ENCODE data around the gene XIRP1. TPM values are rescaled to one million over a fixed set of nuclear protein-coding genes. Genes with fewer than 3 reads are reported as not detected.

Gene XIRP1
- total RNA-seq, 1 donor = under 0.01 TPM

DNA sequence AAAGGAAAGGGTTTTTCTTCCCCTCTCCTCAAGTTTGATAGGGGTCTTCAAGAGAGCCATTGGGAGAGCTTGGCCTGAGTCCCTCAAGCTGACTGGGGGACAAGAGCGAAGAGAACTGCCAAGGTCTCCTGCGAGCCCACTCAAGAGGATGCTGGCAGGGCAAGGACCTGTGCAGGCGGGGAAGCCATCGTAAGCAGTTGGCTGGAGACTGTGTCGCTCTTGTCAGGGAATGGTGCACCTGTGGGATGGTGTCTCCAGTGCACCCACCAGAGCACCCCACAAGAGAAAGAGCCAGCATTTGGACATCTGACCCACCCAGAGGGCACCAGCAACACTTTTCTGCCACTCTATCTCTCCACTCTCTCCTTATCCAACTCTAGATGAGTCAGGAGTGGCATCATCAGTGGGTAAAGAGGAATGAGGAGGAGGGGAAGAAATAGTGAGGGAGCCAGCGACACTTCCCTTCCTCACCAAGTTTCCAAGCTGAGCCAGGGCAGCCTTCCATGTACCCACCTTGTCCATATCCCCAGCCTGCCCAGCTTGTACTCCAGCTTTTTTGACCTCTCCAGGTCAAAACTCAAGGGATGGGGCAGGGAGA lies 13.6 kb upstream of the XIRP1 start:
- no peak for DNase-seq (ENCODE audit: insufficient read length, low spot score, missing footprints)
- Histone ChIP-seq H2AFZ (ENCODE audit: low read length) (no peak overlapping the region), H3K4me1 (ENCODE audit: insufficient read depth, low read length) (no peaks in the 10 kb centered on the region), H3K4me2 (ENCODE audit: insufficient read depth, low read length) (no peak overlapping the region), H3K36me3 (ENCODE audit: insufficient read depth, low read length) (no peaks in the 10 kb centered on the region), H3K27me3 (ENCODE audit: insufficient read depth, low read length) (peaks cover 29% of the 10 kb centered on the region), H3K79me2 (ENCODE audit: insufficient read depth, low read length) (no peaks in the 10 kb centered on the region), H3K4me3 (ENCODE audit: insufficient read depth, low read length) (no peak overlapping the region), H3K9me3 (ENCODE audit: low read depth, low read length) (no peaks in the 10 kb centered on the region), H4K20me1 (ENCODE audit: insufficient read depth, low read length) (no peaks in the 10 kb centered on the region), H3K27ac (ENCODE audit: low read depth, low read length) (no peak overlapping the region)
- TF ChIP-seq, protein P1, sequence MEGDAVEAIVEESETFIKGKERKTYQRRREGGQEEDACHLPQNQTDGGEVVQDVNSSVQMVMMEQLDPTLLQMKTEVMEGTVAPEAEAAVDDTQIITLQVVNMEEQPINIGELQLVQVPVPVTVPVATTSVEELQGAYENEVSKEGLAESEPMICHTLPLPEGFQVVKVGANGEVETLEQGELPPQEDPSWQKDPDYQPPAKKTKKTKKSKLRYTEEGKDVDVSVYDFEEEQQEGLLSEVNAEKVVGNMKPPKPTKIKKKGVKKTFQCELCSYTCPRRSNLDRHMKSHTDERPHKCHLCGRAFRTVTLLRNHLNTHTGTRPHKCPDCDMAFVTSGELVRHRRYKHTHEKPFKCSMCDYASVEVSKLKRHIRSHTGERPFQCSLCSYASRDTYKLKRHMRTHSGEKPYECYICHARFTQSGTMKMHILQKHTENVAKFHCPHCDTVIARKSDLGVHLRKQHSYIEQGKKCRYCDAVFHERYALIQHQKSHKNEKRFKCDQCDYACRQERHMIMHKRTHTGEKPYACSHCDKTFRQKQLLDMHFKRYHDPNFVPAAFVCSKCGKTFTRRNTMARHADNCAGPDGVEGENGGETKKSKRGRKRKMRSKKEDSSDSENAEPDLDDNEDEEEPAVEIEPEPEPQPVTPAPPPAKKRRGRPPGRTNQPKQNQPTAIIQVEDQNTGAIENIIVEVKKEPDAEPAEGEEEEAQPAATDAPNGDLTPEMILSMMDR (IDR thresholded peaks at IDR 0.05; ENCODE audit: extremely low read depth, low read depth, low read length) = no peak

DNA sequence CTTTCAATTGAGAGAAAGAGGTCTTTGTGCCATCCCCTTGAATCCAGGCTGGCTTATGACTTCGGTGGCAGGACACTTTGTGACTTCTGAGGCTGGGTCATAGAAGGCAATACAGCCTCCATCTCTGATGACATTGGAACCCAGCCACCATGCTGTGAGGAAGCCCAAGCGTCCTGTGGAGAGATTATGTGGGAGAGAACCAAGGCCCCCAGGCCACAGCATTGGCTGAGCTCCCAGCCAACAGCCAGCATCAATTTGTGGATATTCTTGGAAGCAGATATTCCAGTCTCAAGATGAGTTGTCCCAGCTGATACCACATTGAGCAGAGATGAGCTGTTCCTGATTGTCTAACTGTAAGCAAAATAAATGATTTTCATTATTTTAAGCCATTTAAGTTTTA lies 12.7 kb upstream of the XIRP1 start:
- Histone ChIP-seq H4K20me1 (ENCODE audit: insufficient read depth, low read length) (no peaks in the 10 kb centered on the region), H3K9me3 (ENCODE audit: low read depth, low read length) (no peaks in the 10 kb centered on the region), H3K36me3 (ENCODE audit: insufficient read depth, low read length) (no peaks in the 10 kb centered on the region), H3K4me2 (ENCODE audit: insufficient read depth, low read length) (no peak overlapping the region), H3K4me1 (ENCODE audit: insufficient read depth, low read length) (no peaks in the 10 kb centered on the region), H3K27ac (ENCODE audit: low read depth, low read length) (no peak overlapping the region), H3K79me2 (ENCODE audit: insufficient read depth, low read length) (no peaks in the 10 kb centered on the region), H3K4me3 (ENCODE audit: insufficient read depth, low read length) (no peak overlapping the region), H2AFZ (ENCODE audit: low read length) (no peak overlapping the region), H3K27me3 (ENCODE audit: insufficient read depth, low read length) (peaks cover 29% of the 10 kb centered on the region)
- no peak for DNase-seq (ENCODE audit: insufficient read length, low spot score, missing footprints)
- TF ChIP-seq, protein P1 (IDR thresholded peaks at IDR 0.05; ENCODE audit: extremely low read depth, low read depth, low read length) = no peak

DNA sequence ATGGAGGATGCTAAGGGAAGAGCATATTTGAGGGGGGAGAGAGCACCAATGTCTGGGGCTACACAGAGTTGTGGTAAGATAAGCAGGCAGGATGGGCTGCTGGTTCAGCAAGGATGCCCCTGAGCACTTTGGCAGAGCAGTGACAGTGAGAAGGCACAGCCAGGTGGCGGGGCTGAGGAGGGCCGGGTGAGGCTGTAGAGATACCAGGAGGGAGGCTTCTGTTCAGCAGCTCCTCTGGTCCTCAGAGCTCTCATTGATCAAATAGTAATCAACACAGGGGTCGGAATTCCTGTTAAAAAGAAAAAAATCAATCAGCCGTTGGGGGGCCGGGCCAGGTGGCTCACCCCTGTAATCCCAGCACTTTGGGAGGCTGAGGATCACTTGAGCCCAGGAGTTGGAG lies 11.5 kb upstream of the XIRP1 start:
- no peak overlapping the region for H3K27ac ChIP-seq (ENCODE audit: low read depth, low read length)
- H4K20me1 ChIP-seq (ENCODE audit: insufficient read depth, low read length) = no peaks in the 10 kb centered on the region

DNA sequence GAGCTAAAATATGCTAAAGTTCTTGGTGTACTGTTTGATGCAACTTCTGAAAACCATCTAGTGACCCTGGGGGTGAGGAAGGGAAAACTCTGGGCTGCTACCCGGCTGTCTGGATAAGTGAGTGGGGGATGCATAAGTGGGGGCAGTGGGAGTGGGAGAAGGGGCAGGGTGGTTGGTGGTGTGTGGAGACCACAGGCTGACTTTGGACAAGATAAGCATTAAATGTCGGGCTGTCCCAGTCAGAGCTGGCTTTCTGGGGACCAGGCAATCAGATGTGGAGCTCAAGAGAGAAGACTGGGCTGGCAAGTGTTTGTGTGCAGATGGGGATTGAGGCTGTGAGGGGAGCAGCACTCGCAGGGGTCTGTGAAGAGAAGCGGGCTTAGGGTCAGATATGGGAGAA lies 11.0 kb upstream of the XIRP1 start:
- Histone ChIP-seq H3K36me3 (ENCODE audit: insufficient read depth, low read length) (no peaks in the 10 kb centered on the region), H3K79me2 (ENCODE audit: insufficient read depth, low read length) (no peaks in the 10 kb centered on the region), H3K9me3 (ENCODE audit: low read depth, low read length) (no peaks in the 10 kb centered on the region), H3K4me1 (ENCODE audit: insufficient read depth, low read length) (no peaks in the 10 kb centered on the region), H2AFZ (ENCODE audit: low read length) (no peak overlapping the region), H3K27me3 (ENCODE audit: insufficient read depth, low read length) (peaks cover 32% of the 10 kb centered on the region), H3K4me2 (ENCODE audit: insufficient read depth, low read length) (no peak overlapping the region), H3K27ac (ENCODE audit: low read depth, low read length) (no peak overlapping the region), H3K4me3 (ENCODE audit: insufficient read depth, low read length) (no peak overlapping the region), H4K20me1 (ENCODE audit: insufficient read depth, low read length) (no peaks in the 10 kb centered on the region)
- TF ChIP-seq, protein P1 (IDR thresholded peaks at IDR 0.05; ENCODE audit: extremely low read depth, low read depth, low read length) = no peak
- DNase-seq (ENCODE audit: insufficient read length, low spot score, missing footprints) = no peak

More for the DNA sequence above, 11.5 kb upstream of the XIRP1 start:
- H3K4me3 ChIP-seq (ENCODE audit: insufficient read depth, low read length) = no peak overlapping the region
- H3K36me3 ChIP-seq (ENCODE audit: insufficient read depth, low read length) = no peaks in the 10 kb centered on the region
- no peak overlapping the region for H2AFZ ChIP-seq (ENCODE audit: low read length)
- no peaks in the 10 kb centered on the region for H3K9me3 ChIP-seq (ENCODE audit: low read depth, low read length)
- H3K4me1 ChIP-seq (ENCODE audit: insufficient read depth, low read length) = no peaks in the 10 kb centered on the region
- no peaks in the 10 kb centered on the region for H3K79me2 ChIP-seq (ENCODE audit: insufficient read depth, low read length)
- H3K4me2 ChIP-seq (ENCODE audit: insufficient read depth, low read length) = no peak overlapping the region
- no peak for DNase-seq (ENCODE audit: insufficient read length, low spot score, missing footprints)
- TF ChIP-seq, protein P1 (IDR thresholded peaks at IDR 0.05; ENCODE audit: extremely low read depth, low read depth, low read length) = no peak
- peaks cover 30% of the 10 kb centered on the region for H3K27me3 ChIP-seq (ENCODE audit: insufficient read depth, low read length)
